H1 (cell line): ENCODE results near the gene BATF2. TPM values are rescaled to one million over a fixed set of nuclear protein-coding genes. Genes with fewer than 3 reads are reported as not detected.

Source experiments
- CTCF ChIA-PET: fragments of 300-600 bp; sonication (Branson Sonifier 250); formaldehyde crosslinking; loops from one replicate; lab custom pipeline; 2021; ENCODE audit not compliant: partially characterized antibody; lab: Charles Lee
- POLR2A ChIA-PET: fragments of 300-600 bp; sonication (Branson Sonifier 250); formaldehyde crosslinking; loops from one replicate; lab custom pipeline; 2021; ENCODE audit warnings: inconsistent platforms; ENCODE audit not compliant: partially characterized antibody; lab: Charles Lee
- DNase-seq, 2 experiments: peaks; one replicate each; pipeline versions ENCODE4 v3.0.0 to v3.0.0-alpha.2; 2010 to 2022; ENCODE audit warnings: low spot score in 2 of 2, low read depth in 1 of 2, mixed read lengths in 1 of 2
- FAIRE-seq: peaks from 2 replicates; lab custom pipeline; 2011; peaks lifted over from hg19 to GRCh38; lab: Jason Lieb, UNC
- H2AFZ ChIP-seq: 2 replicates; pipeline ENCODE4 v1.8.1; 2012; ENCODE audit warnings: low read length, inconsistent platforms
- H2AK5ac ChIP-seq: 2 replicates; pipeline ENCODE4 v1.6.1; 2013; ENCODE audit warnings: low read depth, low read length
- H2BK120ac ChIP-seq: replicated peaks from 2 replicates; pipeline ENCODE3; 2013; ENCODE audit warnings: low read depth, low read length, inconsistent platforms
- H2BK12ac ChIP-seq: 2 replicates; pipeline ENCODE4 v1.6.1; 2013; ENCODE audit warnings: low read depth, low read length
- H2BK15ac ChIP-seq: 2 replicates; pipeline ENCODE4 v1.6.1; 2013; ENCODE audit warnings: low read length
- H2BK20ac ChIP-seq: 2 replicates; pipeline ENCODE4 v1.6.1; 2013; ENCODE audit warnings: low read length
- H2BK5ac ChIP-seq: 2 replicates; pipeline ENCODE4 v1.6.1; 2013; ENCODE audit warnings: low read depth, low read length
- H3K14ac ChIP-seq: 2 replicates; pipeline ENCODE4 v1.6.1; 2013; ENCODE audit warnings: inconsistent platforms; ENCODE audit not compliant: insufficient read length
- H3K18ac ChIP-seq: 2 replicates; pipeline ENCODE4 v1.6.1; 2013; ENCODE audit warnings: low read length; ENCODE audit errors: extremely low read depth
- H3K23ac ChIP-seq: 2 replicates; pipeline ENCODE4 v1.6.1; 2013; ENCODE audit warnings: inconsistent platforms; ENCODE audit not compliant: insufficient read length
- H3K23me2 ChIP-seq: 2 replicates; pipeline ENCODE4 v1.6.1; 2013; ENCODE audit warnings: low read depth, low read length
- H3K27ac ChIP-seq: 2 replicates; pipeline ENCODE4 v1.6.1; 2011; ENCODE audit warnings: low read depth, low read length, inconsistent platforms
- H3K27me3 ChIP-seq, 4 experiments: replicated peaks in 1 of 4; 1 replicate in 1 of 4; 2 replicates in 3 of 4; pipeline versions ENCODE4 v1.6.1 to v1.8.1; 2011 to 2013; ENCODE audit warnings: low read length in 3 of 4, mild to moderate bottlenecking in 3 of 4, inconsistent platforms in 2 of 4, mixed read lengths in 2 of 4, moderate library complexity in 1 of 4; ENCODE audit not compliant: control insufficient read depth in 3 of 4, insufficient read depth in 3 of 4; ENCODE audit errors: extremely low read depth in 1 of 4
- H3K36me3 ChIP-seq, 4 experiments: 2 replicates each; pipeline versions ENCODE4 v1.6.1 to v1.8.1; 2011 to 2013; ENCODE audit warnings: mild to moderate bottlenecking in 4 of 4, low read length in 3 of 4, moderate library complexity in 2 of 4, control low read depth in 1 of 4, inconsistent platforms in 1 of 4; ENCODE audit not compliant: insufficient read depth in 4 of 4, control insufficient read depth in 2 of 4
- H3K4ac ChIP-seq: replicated peaks from 2 replicates; pipeline ENCODE3; 2013; ENCODE audit warnings: low read length, low read depth, mixed read lengths, inconsistent platforms; ENCODE audit not compliant: insufficient read length
- H3K4me1 ChIP-seq, 4 experiments: replicated peaks in 1 of 4; 1 replicate in 1 of 4; 2 replicates in 3 of 4; pipeline versions ENCODE4 v1.6.1 to v1.8.1; 2011 to 2013; ENCODE audit warnings: low read length in 3 of 4, inconsistent platforms in 2 of 4, mixed read lengths in 1 of 4; ENCODE audit not compliant: insufficient read depth in 4 of 4, control insufficient read depth in 3 of 4
- H3K4me2 ChIP-seq, 2 experiments: 2 replicates each; pipeline versions ENCODE4 v1.6.1 to v1.8.1; 2011 to 2013; ENCODE audit warnings: low read depth in 2 of 2, low read length in 2 of 2, control low read depth in 1 of 2, inconsistent platforms in 1 of 2, mild to moderate bottlenecking in 1 of 2; ENCODE audit not compliant: insufficient read depth in 1 of 2
- H3K4me3 ChIP-seq, 4 experiments: fragments of 200-600, 300-600 bp in 1 of 4; sonication (generic), shearing (Covaris generic), sonication (Bioruptor Twin) in 1 of 4; 2 replicates each; pipeline versions ENCODE4 v1.5.1 to v1.8.1; 2011 to 2016; ENCODE audit warnings: low read length in 4 of 4, low read depth in 3 of 4, control low read depth in 2 of 4, inconsistent platforms in 2 of 4, mild to moderate bottlenecking in 2 of 4, mixed read lengths in 1 of 4, moderate library complexity in 1 of 4; ENCODE audit not compliant: insufficient read depth in 2 of 4; ENCODE audit errors: extremely low read depth in 1 of 4
- H3K56ac ChIP-seq: replicated peaks from 2 replicates; pipeline ENCODE3; 2013; ENCODE audit warnings: low read depth, mild to moderate bottlenecking, mixed read lengths, low read length, inconsistent platforms; ENCODE audit not compliant: insufficient read length
- H3K79me1 ChIP-seq: 2 replicates; pipeline ENCODE4 v1.6.1; 2013; ENCODE audit warnings: low read depth, low read length, control low read depth
- H3K79me2 ChIP-seq, 2 experiments: 2 replicates each; pipeline versions ENCODE4 v1.6.1 to v1.8.1; 2012 to 2013; ENCODE audit warnings: low read length in 2 of 2, mild to moderate bottlenecking in 2 of 2, inconsistent platforms in 1 of 2; ENCODE audit not compliant: insufficient read depth in 2 of 2, control insufficient read depth in 1 of 2
- H3K9ac ChIP-seq, 4 experiments: replicated peaks in 1 of 4; 1 replicate in 1 of 4; 2 replicates in 3 of 4; pipeline versions ENCODE4 v1.6.1 to v1.8.1; 2011 to 2013; ENCODE audit warnings: low read depth in 3 of 4, low read length in 3 of 4, control low read depth in 2 of 4, mild to moderate bottlenecking in 2 of 4, moderate library complexity in 2 of 4, inconsistent platforms in 1 of 4; ENCODE audit errors: extremely low read depth in 1 of 4
- H3K9me3 ChIP-seq, 2 experiments: 2 replicates each; pipeline versions ENCODE4 v1.6.1 to v1.8.1; 2012 to 2013; ENCODE audit warnings: mild to moderate bottlenecking in 2 of 2, moderate library complexity in 2 of 2, control low read depth in 1 of 2, inconsistent platforms in 1 of 2, low read depth in 1 of 2, low read length in 1 of 2, mixed read lengths in 1 of 2; ENCODE audit not compliant: insufficient read depth in 2 of 2
- H4K20me1 ChIP-seq, 2 experiments: replicated peaks in 1 of 2; 2 replicates each; pipeline versions ENCODE3 to v1.8.1; 2011 to 2013; ENCODE audit warnings: inconsistent platforms in 2 of 2, low read length in 2 of 2, mild to moderate bottlenecking in 1 of 2; ENCODE audit not compliant: insufficient read depth in 2 of 2, control insufficient read depth in 1 of 2
- H4K5ac ChIP-seq: 2 replicates; pipeline ENCODE4 v1.6.1; 2013; ENCODE audit warnings: low read length, low read depth, mixed read lengths, inconsistent platforms; ENCODE audit not compliant: insufficient read length
- H4K8ac ChIP-seq: 2 replicates; pipeline ENCODE4 v1.8.0; 2013; ENCODE audit warnings: mild to moderate bottlenecking, moderate library complexity, low read length, inconsistent platforms; ENCODE audit not compliant: insufficient read depth; ENCODE audit errors: extremely low read depth
- H4K91ac ChIP-seq: replicated peaks from 2 replicates; pipeline ENCODE3; 2013; ENCODE audit warnings: low read length, mixed read lengths, inconsistent platforms; ENCODE audit not compliant: insufficient read length
- CBX5 ChIP-seq: fragments of 300-800, 300-1000 bp; sonication (generic); IDR thresholded peaks from 2 replicates; pipeline ENCODE4 v1.7.1; 2016; ENCODE audit warnings: antibody characterized with exemption, low read length, low read depth
- E2F6 ChIP-seq: IDR thresholded peaks from 2 replicates; pipeline ENCODE4 v1.6.1; 2012; ENCODE audit warnings: inconsistent platforms
- NRF1 ChIP-seq: IDR thresholded peaks from 2 replicates; pipeline ENCODE4 v1.6.1; 2011; ENCODE audit warnings: mild to moderate bottlenecking, low read depth, low read length, improper control_type of control experiment
- RNF2 ChIP-seq: fragments of 200-900, 300-1000 bp; sonication (generic); IDR thresholded peaks from 2 replicates; pipeline ENCODE4 v1.7.1; 2016; ENCODE audit warnings: borderline replicate concordance, low read depth, mild to moderate bottlenecking, antibody characterized with exemption, low read length; ENCODE audit not compliant: poor library complexity, severe bottlenecking; ENCODE audit errors: missing control alignments
- TAF1 ChIP-seq: IDR thresholded peaks from 2 replicates; pipeline ENCODE4 v1.6.1; 2011; ENCODE audit warnings: mild to moderate bottlenecking, low read depth, low read length
- USF2 ChIP-seq: IDR thresholded peaks from 2 replicates; pipeline ENCODE4 v1.6.1; 2011; ENCODE audit warnings: low read length, improper control_type of control experiment
- WGBS, 2 experiments: shearing (Covaris generic) in 1 of 2; methylation state at CpG; one replicate each; pipeline versions ENCODE4 v1.1.6 to v1.1.7; 2013 to 2015; ENCODE audit warnings: low lambda C conversion rate in 2 of 2, mixed read lengths in 2 of 2, inconsistent platforms in 1 of 2, low coverage in 1 of 2, missing lambda C conversion rate in 1 of 2; ENCODE audit not compliant: insufficient replicate concordance in 2 of 2, insufficient coverage in 1 of 2, insufficient read length in 1 of 2; ENCODE audit errors: extremely low coverage in 1 of 2, missing lambda C conversion rate in 1 of 2; 5-methylcytosine and 5-hydroxymethylcytosine counted together
- polyA plus RNA-seq, 7 experiments: library from polyadenylated mRNA; depleted of rRNA in 3 of 7; stranded (reverse) in 5 of 7; unstranded in 2 of 7; fragments of >200 nt in 5 of 7; fragments of 200-250 nt in 2 of 7; gene quantifications; 1 replicate in 5 of 7; 2 replicates in 1 of 7; 4 replicates in 1 of 7; pipeline versions ENCODE4 v1.2.1 to v1.2.3, GENCODE V29; 2011 to 2013; ENCODE audit warnings: missing spikeins in 2 of 7, mixed read lengths in 2 of 7
- total RNA-seq: library from RNA; stranded (reverse); fragmentation: NEBNext Ultra II Directional; extraction: Animal tissue kit (Norgen Biotek cat#: 25700); gene quantifications from 2 replicates; pipeline ENCODE4 v1.2.1, GENCODE V29; 2021
- TF ChIP-seq, protein P1 (sequence below): IDR thresholded peaks from 2 replicates; pipeline ENCODE4 v1.6.1; 2012; ENCODE audit warnings: inconsistent platforms

BATF2 gene
- total and polyA plus RNA-seq, 2 of the 8 experiments (the other 6 are each of a cell fraction or from before 2014, with no cell fraction given): 1.4 to 3.1 TPM

- no peak within 1 kb of the TSS for H3K18ac ChIP-seq
- no peak within 1 kb of the TSS for H3K56ac ChIP-seq
- H3K4ac ChIP-seq: no peak within 1 kb of the TSS
- ChIA-PET POLR2A (interaction anchor here (1.1 to 1.3 kb wide), 4 partner anchors 9 to 55 kb away, joined by 3 read pairs; partner anchors contain the start of gene ATG2A), CTCF (interaction anchor here (1.1 to 1.6 kb wide), 4 partner anchors 17 to 139 kb away, joined by 3 to 6 read pairs (median 4); no protein-coding TSS in a partner anchor)
- no peak within 1 kb of the TSS for H2AK5ac ChIP-seq
- TF ChIP-seq TAF1 (0 out of 2 replicates have a peak, but pooled peaks have one; percentile 10), RNF2 (peak; percentile 57), USF2 (no peak), CBX5 (no peak), NRF1 (peak; percentile 45), E2F6 (peak; percentile 99)
- TF ChIP-seq, protein P1, sequence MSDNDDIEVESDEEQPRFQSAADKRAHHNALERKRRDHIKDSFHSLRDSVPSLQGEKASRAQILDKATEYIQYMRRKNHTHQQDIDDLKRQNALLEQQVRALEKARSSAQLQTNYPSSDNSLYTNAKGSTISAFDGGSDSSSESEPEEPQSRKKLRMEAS: peak; percentile 97
- H4K91ac ChIP-seq: no peak within 1 kb of the TSS
- H2AFZ ChIP-seq: peak within 1 kb of the TSS; percentile 77; the same call in 1 of the 2 replicates
- H3K4me2 ChIP-seq: 0 out of 4 replicates have a peak within 1 kb of the TSS, but pooled peaks of 1 of the 2 experiments have one; percentile 31
- H4K8ac ChIP-seq: peak within 1 kb of the TSS; percentile 94; the same call in 1 of the 2 replicates
- H2BK20ac ChIP-seq: no peak within 1 kb of the TSS
- H2BK15ac ChIP-seq: 0 out of 2 replicates have a peak within 1 kb of the TSS, but pooled peaks have one; percentile 48
- no peak within 1 kb of the TSS for H3K23ac ChIP-seq
- peak; percentile 71 to 89 for DNase-seq
- H3K4me3 ChIP-seq: no peak within 1 kb of the TSS; a peak in 1 of 8 replicates
- H3K27ac ChIP-seq: no peak within 1 kb of the TSS
- no peak within 1 kb of the TSS for H2BK5ac ChIP-seq
- no peak within 1 kb of the TSS for H2BK120ac ChIP-seq
- H2BK12ac ChIP-seq: no peak within 1 kb of the TSS
- no peaks in the 10 kb centered on the region for H3K23me2 ChIP-seq
- H4K20me1 ChIP-seq: no peaks in the 10 kb centered on the region
- FAIRE-seq: no peak
- H3K9ac ChIP-seq: peak within 1 kb of the TSS in 1 of 4 experiments; percentile 50; a peak in 1 of 7 replicates
- H3K14ac ChIP-seq: no peak within 1 kb of the TSS
- H3K27me3 ChIP-seq: peaks cover 0 to 12% (median 7%) of the 10 kb centered on the region in 4 experiments; a peak in 5 of 7 replicates
- no peak within 1 kb of the TSS for H4K5ac ChIP-seq
- peaks cover 0 to 4% of the 10 kb centered on the region in 2 experiments; a peak in 1 of 4 replicates for H3K9me3 ChIP-seq
- H3K79me1 ChIP-seq: no peaks in the 10 kb centered on the region
- WGBS, 2 experiments: 73% methylated on average over 49 of the region's 69 CpGs; no CpG with 5 or more reads in 1 of the 2 experiments
- no peaks in the 10 kb centered on the region for H3K4me1 ChIP-seq
- no peaks in the 10 kb centered on the region for H3K79me2 ChIP-seq
- no peaks in the 10 kb centered on the region for H3K36me3 ChIP-seq
These were observed 25.1 kb downstream of the BATF2 start, which contains the start of gene MAJIN for GRCh38 chr11:64971421-64972233. MAJIN (minus strand) TSS chr11:64972108; CDS start chr11:64959405, 12,703 bp downstream.
